Vagina (tissue), 2 donors: ENCODE data around the gene CEP250. TPM values are rescaled to one million over a fixed set of nuclear protein-coding genes. Genes with fewer than 3 reads are reported as not detected.
"Not testable (repeated sequence)": the region's sequence is repeated elsewhere in the genome, so short reads cannot be mapped to it uniquely, and the experiment has no call there.

Experiments
- DNase-seq, 2 donors: peaks; one replicate each; pipeline ENCODE4 v3.0.0-alpha.2; 2017; ENCODE audit errors: extremely low spot score in 2 of 2
- H3K27ac ChIP-seq: fragments of 200-600 bp; sonication (generic); one replicate; pipeline ENCODE4 v1.5.1; 2019
- H3K27me3 ChIP-seq: fragments of 200-600 bp; sonication (generic); one replicate; pipeline ENCODE4 v1.5.1; 2019
- H3K36me3 ChIP-seq, 2 donors: fragments of 200-600 bp; sonication (generic); one replicate each; pipeline ENCODE4 v1.5.1; 2017 to 2019
- H3K4me1 ChIP-seq: fragments of 200-600 bp; sonication (generic); one replicate; pipeline ENCODE4 v1.5.1; 2019
- H3K4me3 ChIP-seq, 2 donors: fragments of 200-600 bp; sonication (generic); 1 replicate in 1 of 2; 2 replicates in 1 of 2; pipeline ENCODE4 v1.5.1; 2016 to 2019
- H3K9me3 ChIP-seq: fragments of 200-600 bp; sonication (generic); one replicate; pipeline ENCODE4 v1.5.1; 2019
- POLR2A ChIP-seq, 2 donors: fragments of 450-650 bp; IDR thresholded peaks; one replicate each; pipeline ENCODE4 v1.6.1; 2017; ENCODE audit warnings: antibody characterized with exemption in 2 of 2, mild to moderate bottlenecking in 2 of 2, moderate library complexity in 2 of 2
- POLR2AphosphoS5 ChIP-seq, 2 donors: sonication (generic); formaldehyde crosslinking; IDR thresholded peaks; one replicate each; pipeline ENCODE4 v1.9.0; 2017; ENCODE audit warnings: antibody characterized with exemption in 2 of 2, mild to moderate bottlenecking in 2 of 2, low read depth in 1 of 2; ENCODE audit not compliant: insufficient read depth in 1 of 2
- intact Hi-C: fragments of 100-400 bp; cut with DNase I; formaldehyde crosslinking; loops from one replicate; pipeline ENCODE4 v1.15.1; 2023
- total RNA-seq: library from RNA; depleted of rRNA; stranded (reverse); fragments of >200 nt; gene quantifications from one replicate; pipeline ENCODE4 v1.2.3, GENCODE V29; 2016
- TF ChIP-seq, protein P1 (sequence below), 3 experiments: fragments of 450-650 bp in 2 of 3; fragments of 200-600 bp in 1 of 3; sonication (generic) in 1 of 3; IDR thresholded peaks; one replicate each; pipeline ENCODE4 v1.5.1; 2017 to 2019; ENCODE audit warnings: antibody characterized with exemption in 3 of 3, mild to moderate bottlenecking in 2 of 3, moderate library complexity in 2 of 3

Gene CEP250
- total RNA-seq, 1 donor from 2014 or later: 10.1 TPM

DNA sequence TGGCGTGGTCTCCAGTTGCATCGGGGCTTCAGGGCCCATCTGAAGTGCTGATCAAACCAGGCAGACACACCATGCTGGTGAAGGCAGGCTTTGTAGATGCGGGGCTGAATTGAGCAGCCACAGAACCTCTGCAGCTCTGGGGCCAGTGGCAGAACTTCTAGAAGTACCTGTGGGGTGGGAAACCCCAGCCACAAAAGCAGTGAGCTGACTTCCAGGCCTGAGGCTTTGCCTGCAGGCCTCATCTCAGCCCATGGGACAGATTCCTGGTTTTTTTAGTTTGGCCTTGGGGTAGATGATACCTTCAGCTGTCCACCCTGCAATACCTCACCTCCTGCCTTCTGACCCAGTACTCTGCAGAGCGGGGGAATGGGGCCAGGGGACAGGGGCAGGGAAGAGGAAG, 59.9 kb downstream of the CEP250 start:
- Histone ChIP-seq H3K27ac (no peak overlapping the region), H3K4me3 (no peak overlapping the region), H3K36me3 (peaks cover 0 to 11% of the 10 kb centered on the region in 2 donors), H3K27me3 (no peaks in the 10 kb centered on the region), H3K9me3 (no peaks in the 10 kb centered on the region), H3K4me1 (peaks cover 5% of the 10 kb centered on the region)
- intact Hi-C loops: no loop called here
- no peak for DNase-seq
- no peak for TF ChIP-seq POLR2A (IDR thresholded peaks at IDR 0.05)
- no peak for TF ChIP-seq POLR2AphosphoS5 (IDR thresholded peaks at IDR 0.05; ENCODE audit: insufficient read depth in 1 of 2, low read depth in 1 of 2)
- TF ChIP-seq, protein P1, sequence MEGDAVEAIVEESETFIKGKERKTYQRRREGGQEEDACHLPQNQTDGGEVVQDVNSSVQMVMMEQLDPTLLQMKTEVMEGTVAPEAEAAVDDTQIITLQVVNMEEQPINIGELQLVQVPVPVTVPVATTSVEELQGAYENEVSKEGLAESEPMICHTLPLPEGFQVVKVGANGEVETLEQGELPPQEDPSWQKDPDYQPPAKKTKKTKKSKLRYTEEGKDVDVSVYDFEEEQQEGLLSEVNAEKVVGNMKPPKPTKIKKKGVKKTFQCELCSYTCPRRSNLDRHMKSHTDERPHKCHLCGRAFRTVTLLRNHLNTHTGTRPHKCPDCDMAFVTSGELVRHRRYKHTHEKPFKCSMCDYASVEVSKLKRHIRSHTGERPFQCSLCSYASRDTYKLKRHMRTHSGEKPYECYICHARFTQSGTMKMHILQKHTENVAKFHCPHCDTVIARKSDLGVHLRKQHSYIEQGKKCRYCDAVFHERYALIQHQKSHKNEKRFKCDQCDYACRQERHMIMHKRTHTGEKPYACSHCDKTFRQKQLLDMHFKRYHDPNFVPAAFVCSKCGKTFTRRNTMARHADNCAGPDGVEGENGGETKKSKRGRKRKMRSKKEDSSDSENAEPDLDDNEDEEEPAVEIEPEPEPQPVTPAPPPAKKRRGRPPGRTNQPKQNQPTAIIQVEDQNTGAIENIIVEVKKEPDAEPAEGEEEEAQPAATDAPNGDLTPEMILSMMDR (IDR thresholded peaks at IDR 0.05): no peak

DNA sequence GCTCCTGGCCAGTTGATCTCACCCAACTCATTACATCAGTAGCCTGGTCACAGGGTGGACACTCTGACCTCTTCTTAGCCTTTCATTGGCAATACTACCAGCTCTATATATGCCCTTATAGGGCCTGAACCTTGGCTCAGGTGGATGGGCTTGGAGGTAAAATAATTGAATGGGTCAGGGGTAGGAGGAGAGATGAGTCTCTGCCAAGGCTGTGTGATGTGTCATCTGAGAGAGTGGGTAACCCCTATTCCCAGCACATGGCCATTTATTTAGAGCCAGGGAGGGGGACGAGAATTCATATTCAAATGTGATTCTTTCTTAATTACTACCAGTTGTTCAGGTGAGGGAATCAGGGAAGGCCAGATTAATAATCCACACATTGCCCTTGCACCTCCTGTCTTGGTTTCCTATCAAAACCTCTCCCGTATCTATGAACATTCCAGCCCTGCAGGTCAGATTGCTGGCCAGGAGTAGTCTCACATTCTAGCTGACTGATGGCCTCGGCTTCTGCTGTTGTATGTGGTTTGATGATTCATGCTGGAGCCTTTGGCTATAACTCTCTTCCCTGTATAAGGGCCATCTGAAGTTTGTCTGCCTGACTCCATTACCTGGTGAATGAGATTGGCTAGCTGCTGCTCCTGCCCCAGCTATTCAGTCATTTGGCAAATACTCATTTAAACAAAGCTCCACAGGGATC, 60.7 kb downstream of the CEP250 start:
- DNase-seq: no peak
- TF ChIP-seq, protein P1 (IDR thresholded peaks at IDR 0.05): no peak
- TF ChIP-seq POLR2AphosphoS5 (IDR thresholded peaks at IDR 0.05; ENCODE audit: insufficient read depth in 1 of 2, low read depth in 1 of 2): no peak
- no peak for TF ChIP-seq POLR2A (IDR thresholded peaks at IDR 0.05)
- Histone ChIP-seq H3K27ac (no peak overlapping the region), H3K27me3 (no peaks in the 10 kb centered on the region), H3K36me3 (peaks cover 0 to 5% of the 10 kb centered on the region in 2 donors), H3K4me3 (no peak overlapping the region), H3K4me1 (peaks cover 5% of the 10 kb centered on the region), H3K9me3 (no peaks in the 10 kb centered on the region)
- intact Hi-C loops: no loop called here

GRCh38 chr20:35517125-35517524, 61.7 kb downstream of the CEP250 start:
- no peaks in the 10 kb centered on the region for H3K9me3 ChIP-seq
- intact Hi-C loops: no loop called here
- no peak overlapping the region for H3K27ac ChIP-seq
- TF ChIP-seq POLR2AphosphoS5 (IDR thresholded peaks at IDR 0.05; ENCODE audit: insufficient read depth in 1 of 2, low read depth in 1 of 2) (no peak), POLR2A (IDR thresholded peaks at IDR 0.05) (no peak)
- TF ChIP-seq, protein P1 (IDR thresholded peaks at IDR 0.05): no peak
- H3K36me3 ChIP-seq: no peaks in the 10 kb centered on the region
- H3K27me3 ChIP-seq: no peaks in the 10 kb centered on the region
- H3K4me1 ChIP-seq: peaks cover 5% of the 10 kb centered on the region
- DNase-seq: no peak
- no peak overlapping the region for H3K4me3 ChIP-seq

DNA sequence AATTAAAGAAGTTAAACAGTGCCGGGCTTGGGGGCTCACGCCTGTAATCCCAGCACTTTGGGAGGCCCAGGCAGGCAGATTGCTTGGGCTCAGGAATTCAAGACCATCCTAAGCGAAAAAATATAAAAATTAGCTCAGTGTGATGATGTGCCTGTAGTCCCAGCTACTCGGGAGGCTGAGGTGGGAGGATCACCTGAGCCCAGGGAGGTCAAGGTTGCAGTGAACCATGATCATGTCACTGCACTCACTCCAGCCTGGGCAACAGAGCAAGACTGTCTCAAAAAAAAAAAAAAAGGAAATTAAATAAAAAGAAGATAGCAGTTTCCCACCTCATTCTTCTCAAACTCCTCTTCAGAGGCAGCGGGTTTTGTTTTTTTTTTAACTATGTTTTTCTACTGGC, 62.4 kb downstream of the CEP250 start:
- H3K36me3 ChIP-seq, H3K4me3 ChIP-seq, intact Hi-C loops, H3K27me3 ChIP-seq, H3K27ac ChIP-seq, H3K9me3 ChIP-seq, DNase-seq, H3K4me1 ChIP-seq: not testable (repeated sequence)

GRCh38 chr20:35518955-35519354, 63.6 kb downstream of the CEP250 start:
- no peak for DNase-seq
- H3K9me3 ChIP-seq: no peaks in the 10 kb centered on the region
- H3K4me3 ChIP-seq: no peak overlapping the region
- intact Hi-C loops: no loop called here
- peaks cover 5% of the 10 kb centered on the region for H3K4me1 ChIP-seq
- H3K27me3 ChIP-seq: no peaks in the 10 kb centered on the region
- no peaks in the 10 kb centered on the region for H3K36me3 ChIP-seq
- TF ChIP-seq POLR2A (IDR thresholded peaks at IDR 0.05) (no peak), POLR2AphosphoS5 (IDR thresholded peaks at IDR 0.05; ENCODE audit: insufficient read depth in 1 of 2, low read depth in 1 of 2) (no peak)
- TF ChIP-seq, protein P1 (IDR thresholded peaks at IDR 0.05): no peak
- no peak overlapping the region for H3K27ac ChIP-seq
